ENCODE data around the gene ECM2.

ECM2 gene

DNA sequence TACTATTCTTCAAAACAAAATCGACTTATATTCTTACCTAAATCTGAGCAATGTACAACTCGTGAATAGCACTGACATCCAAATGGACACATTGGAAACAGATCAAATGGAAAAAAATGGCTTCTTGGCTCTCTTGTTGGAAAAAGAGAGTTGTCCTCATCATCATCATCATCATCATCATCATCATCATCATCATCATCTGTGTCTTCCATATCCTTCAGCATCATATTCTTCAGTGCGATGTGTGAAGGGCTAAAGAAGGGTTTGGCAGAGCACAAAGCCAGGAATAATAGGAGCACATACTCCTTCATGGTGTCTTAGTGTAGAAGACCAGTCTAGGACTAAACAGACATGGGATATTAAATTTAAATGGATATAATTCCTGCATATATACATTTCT, 61.2 kb downstream of the ECM2 start:
- TF ChIP-seq, protein P1, sequence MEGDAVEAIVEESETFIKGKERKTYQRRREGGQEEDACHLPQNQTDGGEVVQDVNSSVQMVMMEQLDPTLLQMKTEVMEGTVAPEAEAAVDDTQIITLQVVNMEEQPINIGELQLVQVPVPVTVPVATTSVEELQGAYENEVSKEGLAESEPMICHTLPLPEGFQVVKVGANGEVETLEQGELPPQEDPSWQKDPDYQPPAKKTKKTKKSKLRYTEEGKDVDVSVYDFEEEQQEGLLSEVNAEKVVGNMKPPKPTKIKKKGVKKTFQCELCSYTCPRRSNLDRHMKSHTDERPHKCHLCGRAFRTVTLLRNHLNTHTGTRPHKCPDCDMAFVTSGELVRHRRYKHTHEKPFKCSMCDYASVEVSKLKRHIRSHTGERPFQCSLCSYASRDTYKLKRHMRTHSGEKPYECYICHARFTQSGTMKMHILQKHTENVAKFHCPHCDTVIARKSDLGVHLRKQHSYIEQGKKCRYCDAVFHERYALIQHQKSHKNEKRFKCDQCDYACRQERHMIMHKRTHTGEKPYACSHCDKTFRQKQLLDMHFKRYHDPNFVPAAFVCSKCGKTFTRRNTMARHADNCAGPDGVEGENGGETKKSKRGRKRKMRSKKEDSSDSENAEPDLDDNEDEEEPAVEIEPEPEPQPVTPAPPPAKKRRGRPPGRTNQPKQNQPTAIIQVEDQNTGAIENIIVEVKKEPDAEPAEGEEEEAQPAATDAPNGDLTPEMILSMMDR (IDR thresholded peaks at IDR 0.05; ENCODE audit: low read depth, low read length, missing control alignments), result no peak
- no peak overlapping the region for H3K4me3 ChIP-seq (ENCODE audit: low read depth, low read length)
- no peak for DNase-seq (ENCODE audit: low read depth)

DNA sequence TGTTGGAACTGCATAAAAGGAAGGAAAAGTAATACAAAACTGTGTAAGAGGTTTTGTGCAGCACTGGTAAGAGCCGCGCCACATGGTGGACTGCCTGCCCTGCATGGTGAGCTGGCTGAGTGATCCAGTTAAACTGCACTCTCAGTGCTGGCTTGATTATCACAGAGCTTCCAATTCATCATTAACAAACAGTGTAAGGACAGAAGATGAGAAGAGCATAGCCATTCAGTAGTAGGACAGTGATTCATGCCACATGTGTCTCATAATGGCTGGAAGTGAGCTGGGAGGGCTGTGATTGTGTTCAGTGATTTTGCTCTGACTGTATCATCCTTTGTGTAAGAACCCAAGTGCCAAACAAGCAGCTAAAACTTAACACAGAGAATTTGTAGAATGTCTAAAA, 67.6 kb downstream of the ECM2 start:
- no peak overlapping the region for H3K4me3 ChIP-seq (ENCODE audit: low read depth, low read length)
- TF ChIP-seq, protein P1 (IDR thresholded peaks at IDR 0.05; ENCODE audit: low read depth, low read length, missing control alignments), result no peak
- DNase-seq (ENCODE audit: low read depth), result no peak

DNA sequence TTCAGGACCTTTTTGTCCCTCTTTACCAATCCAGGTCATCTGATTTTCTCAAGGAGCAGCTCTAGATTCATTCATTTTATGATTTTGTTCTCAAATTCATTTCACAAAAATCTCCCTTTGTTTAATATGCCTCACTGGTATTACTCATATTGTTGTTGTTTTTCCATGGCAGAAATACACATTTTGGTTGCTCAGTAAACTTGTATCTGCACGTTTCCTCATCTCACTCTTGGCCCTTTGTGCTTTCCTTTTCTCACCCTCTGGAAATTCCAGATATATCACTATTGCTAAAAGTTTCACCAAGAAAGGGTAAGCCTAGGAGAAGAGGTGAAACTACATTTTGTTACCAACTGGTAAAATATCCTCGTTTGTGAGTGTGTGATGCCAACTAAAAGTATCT, 68.3 kb downstream of the ECM2 start:
- no peak for DNase-seq (ENCODE audit: low read depth)
- TF ChIP-seq, protein P1 (IDR thresholded peaks at IDR 0.05; ENCODE audit: low read depth, low read length, missing control alignments), result no peak
- no peak overlapping the region for H3K4me3 ChIP-seq (ENCODE audit: low read depth, low read length)

DNA sequence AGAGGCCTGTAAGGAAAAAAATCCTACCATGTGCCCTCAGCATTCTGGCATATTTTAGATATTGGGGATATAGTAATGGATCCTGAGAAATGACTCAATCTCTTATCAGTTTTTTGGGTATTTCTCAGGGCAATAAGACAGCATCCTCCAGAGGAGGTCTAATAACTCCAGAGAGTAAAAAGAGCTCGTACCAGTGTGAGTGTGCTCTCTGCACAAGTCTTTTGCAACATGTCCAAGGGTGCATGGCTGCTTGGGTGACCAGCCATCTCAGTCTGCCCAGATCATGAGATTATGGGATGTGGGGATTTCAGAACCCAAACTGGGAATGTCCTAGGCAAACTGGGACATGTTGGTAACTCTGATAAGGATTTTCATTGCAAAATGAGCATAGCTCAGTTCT, 68.7 kb downstream of the ECM2 start:
- no peak overlapping the region for H3K4me3 ChIP-seq (ENCODE audit: low read depth, low read length)
- no peak for DNase-seq (ENCODE audit: low read depth)
- TF ChIP-seq, protein P1 (IDR thresholded peaks at IDR 0.05; ENCODE audit: low read depth, low read length, missing control alignments), result no peak

DNA sequence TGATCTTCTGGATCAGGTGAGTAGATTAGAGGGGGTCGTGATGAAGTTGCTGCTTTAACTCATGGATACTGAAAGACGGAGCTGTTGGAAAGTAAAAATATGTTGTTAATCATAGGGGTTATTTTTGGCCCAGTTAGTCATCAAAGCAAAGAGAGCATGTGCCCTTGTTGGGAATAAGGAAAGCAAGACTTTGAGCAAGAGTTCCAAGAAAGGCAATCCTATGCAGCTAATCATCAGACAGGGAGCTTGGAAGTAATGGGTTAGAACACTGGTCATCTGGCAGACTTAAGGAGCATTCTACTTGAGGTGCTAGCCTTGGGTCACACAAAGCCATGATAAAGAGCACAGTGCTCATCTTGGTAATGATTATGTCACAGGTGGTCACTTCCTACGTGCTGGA, 71.8 kb downstream of the ECM2 start:
- no peak for DNase-seq (ENCODE audit: low read depth)
- no peak overlapping the region for H3K4me3 ChIP-seq (ENCODE audit: low read depth, low read length)
- TF ChIP-seq, protein P1 (IDR thresholded peaks at IDR 0.05; ENCODE audit: low read depth, low read length, missing control alignments), result no peak

DNA sequence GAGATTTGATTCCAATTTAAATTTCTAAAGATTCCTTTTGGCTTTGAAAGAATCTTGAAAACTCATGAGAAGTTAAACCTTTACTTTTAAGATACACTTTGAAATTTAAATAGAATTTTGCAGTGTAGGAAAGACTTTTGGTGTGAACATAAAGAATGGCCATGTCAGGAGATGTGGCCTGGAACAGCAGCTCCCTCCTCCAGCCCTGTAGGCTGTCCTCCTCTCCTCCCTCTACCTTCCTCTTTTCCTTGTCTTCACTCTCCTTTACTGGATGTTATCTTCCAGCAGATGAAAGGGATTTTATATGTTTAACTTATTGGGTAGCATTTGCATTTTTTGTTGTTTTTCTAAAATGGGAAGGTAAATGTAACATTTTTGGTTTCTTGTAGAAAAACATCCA, 72.4 kb downstream of the ECM2 start:
- no peak overlapping the region for H3K4me3 ChIP-seq (ENCODE audit: low read depth, low read length)
- DNase-seq (ENCODE audit: low read depth), result no peak
- TF ChIP-seq, protein P1 (IDR thresholded peaks at IDR 0.05; ENCODE audit: low read depth, low read length, missing control alignments), result no peak

DNA sequence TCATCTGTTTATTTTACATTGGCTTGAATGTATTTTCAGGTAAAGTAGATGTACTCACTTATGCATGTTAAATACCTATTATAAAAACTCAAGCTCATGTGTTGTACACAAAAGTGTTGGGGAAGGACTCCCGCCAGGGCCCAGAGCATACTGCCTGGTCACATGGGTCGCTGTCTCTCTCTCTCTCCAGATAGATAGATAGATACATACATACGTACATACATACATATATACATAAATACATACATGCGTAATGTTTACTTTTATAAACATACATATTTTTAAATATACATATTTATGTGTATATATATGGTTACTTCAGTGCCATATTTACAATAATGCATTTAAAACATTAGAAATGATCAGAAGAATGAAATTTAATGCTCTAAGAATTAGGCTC, 78.2 kb downstream of the ECM2 start:
- TF ChIP-seq, protein P1 (IDR thresholded peaks at IDR 0.05; ENCODE audit: low read depth, low read length, missing control alignments), result no peak
- no peak for DNase-seq (ENCODE audit: low read depth)
- no peak overlapping the region for H3K4me3 ChIP-seq (ENCODE audit: low read depth, low read length)

Measured in GM12864 (cell line).